AG09309 (cell line): ENCODE results near the gene OR1B1.

Experiments
- DNase-seq: peaks from one replicate; pipeline ENCODE4 v3.0.0-alpha.2; 2010; ENCODE audit warnings: low read depth
- H3K4me3 ChIP-seq: 2 replicates; pipeline ENCODE4 v1.5.1; 2011; ENCODE audit warnings: mild to moderate bottlenecking, low read depth, low read length, moderate library complexity; ENCODE audit not compliant: control insufficient read depth
- TF ChIP-seq, protein P1 (sequence below): IDR thresholded peaks from 2 replicates; pipeline ENCODE4 v1.5.1; 2011; ENCODE audit warnings: mild to moderate bottlenecking, low read depth, low read length, inconsistent platforms; ENCODE audit not compliant: insufficient read depth, control insufficient read depth; ENCODE audit errors: missing control alignments

Gene OR1B1

DNA sequence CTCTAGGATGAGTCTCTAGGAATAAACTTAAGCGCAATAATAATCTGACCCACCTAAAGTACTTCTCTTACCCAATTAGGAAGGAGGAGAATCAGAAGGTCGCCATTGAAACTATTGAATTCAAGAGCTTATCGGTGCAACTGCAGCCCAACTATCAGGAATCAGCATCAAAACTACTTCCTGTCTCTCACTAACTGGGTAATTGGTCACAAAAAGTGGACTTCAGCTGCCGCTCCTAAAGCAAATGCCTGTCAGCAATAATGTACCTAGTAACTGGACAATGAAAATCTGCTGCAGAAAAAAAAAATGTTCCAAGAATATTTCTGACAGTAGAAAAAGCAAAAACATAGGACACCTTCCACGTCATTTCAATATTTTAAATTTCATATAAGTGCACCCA lies 77.6 kb downstream of the OR1B1 start:
- DNase-seq: no peak
- TF ChIP-seq, protein P1, sequence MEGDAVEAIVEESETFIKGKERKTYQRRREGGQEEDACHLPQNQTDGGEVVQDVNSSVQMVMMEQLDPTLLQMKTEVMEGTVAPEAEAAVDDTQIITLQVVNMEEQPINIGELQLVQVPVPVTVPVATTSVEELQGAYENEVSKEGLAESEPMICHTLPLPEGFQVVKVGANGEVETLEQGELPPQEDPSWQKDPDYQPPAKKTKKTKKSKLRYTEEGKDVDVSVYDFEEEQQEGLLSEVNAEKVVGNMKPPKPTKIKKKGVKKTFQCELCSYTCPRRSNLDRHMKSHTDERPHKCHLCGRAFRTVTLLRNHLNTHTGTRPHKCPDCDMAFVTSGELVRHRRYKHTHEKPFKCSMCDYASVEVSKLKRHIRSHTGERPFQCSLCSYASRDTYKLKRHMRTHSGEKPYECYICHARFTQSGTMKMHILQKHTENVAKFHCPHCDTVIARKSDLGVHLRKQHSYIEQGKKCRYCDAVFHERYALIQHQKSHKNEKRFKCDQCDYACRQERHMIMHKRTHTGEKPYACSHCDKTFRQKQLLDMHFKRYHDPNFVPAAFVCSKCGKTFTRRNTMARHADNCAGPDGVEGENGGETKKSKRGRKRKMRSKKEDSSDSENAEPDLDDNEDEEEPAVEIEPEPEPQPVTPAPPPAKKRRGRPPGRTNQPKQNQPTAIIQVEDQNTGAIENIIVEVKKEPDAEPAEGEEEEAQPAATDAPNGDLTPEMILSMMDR: no peak

More for the DNA sequence above, 77.6 kb downstream of the OR1B1 start:
- H3K4me3 ChIP-seq: no peak overlapping the region
